Measurements from ENCODE around the gene LRG1.

Gene LRG1

GRCh38 chr19:4524808-4525562 is 14.9 kb downstream of the LRG1 start:
- DNase-seq, result no peak

- no peak for DNase-seq
These were observed 16.3 kb downstream of the LRG1 start for GRCh38 chr19:4523306-4524110.

- DNase-seq, result no peak
These were observed 17.4 kb downstream of the LRG1 start for GRCh38 chr19:4522291-4523002.

GRCh38 chr19:4521888-4522242 is 18.0 kb downstream of the LRG1 start:
- no peak for DNase-seq

- no peak for DNase-seq
These were observed 18.5 kb downstream of the LRG1 start for GRCh38 chr19:4521170-4521887.

- no peak for DNase-seq
These were observed 20.1 kb downstream of the LRG1 start for GRCh38 chr19:4519521-4520277.

GRCh38 chr19:4519172-4519496 is 20.7 kb downstream of the LRG1 start:
- DNase-seq, result no peak

GRCh38 chr19:4518345-4519171 is 21.3 kb downstream of the LRG1 start, which contains the start of gene PLIN4:
PLIN4 (minus strand) TSS chr19:4518486; CDS start chr19:4518272, 214 bp downstream.
- no peak for DNase-seq

GRCh38 chr19:4517451-4518057 is 22.3 kb downstream of the LRG1 start:
- DNase-seq, result no peak

- no peak for DNase-seq
These were observed 22.9 kb downstream of the LRG1 start for GRCh38 chr19:4516939-4517300.

- no peak for DNase-seq
These were observed 23.5 kb downstream of the LRG1 start for GRCh38 chr19:4516199-4516938.

GRCh38 chr19:4515732-4516131 is 24.1 kb downstream of the LRG1 start:
- no peak for DNase-seq

GRCh38 chr19:4513248-4513647 is 26.6 kb downstream of the LRG1 start:
- no peak for DNase-seq

GRCh38 chr19:4512070-4512469 is 27.8 kb downstream of the LRG1 start:
- DNase-seq, result no peak

- DNase-seq, result no peak
These were observed 28.4 kb downstream of the LRG1 start for GRCh38 chr19:4511300-4512054.

GRCh38 chr19:4510435-4511255 is 29.2 kb downstream of the LRG1 start:
- DNase-seq, result no peak

- no peak for DNase-seq
These were observed 31.1 kb downstream of the LRG1 start for GRCh38 chr19:4508698-4509097.

GRCh38 chr19:4507804-4508203 is 32.0 kb downstream of the LRG1 start:
- no peak for DNase-seq

- DNase-seq, result no peak
These were observed 32.7 kb downstream of the LRG1 start for GRCh38 chr19:4507150-4507452.
